AG09319 (cell line): ENCODE measurements around the gene TTC7B.

Experiments
- DNase-seq: peaks from one replicate; pipeline ENCODE4 v3.0.0-alpha.2; 2010; ENCODE audit warnings: low read depth; ENCODE audit errors: extremely low read depth
- CTCF ChIP-seq: IDR thresholded peaks from 2 replicates; pipeline ENCODE4 v1.5.1; 2011; ENCODE audit warnings: low read depth, mild to moderate bottlenecking, inconsistent platforms, low read length, moderate library complexity

TTC7B gene

GRCh38 chr14:90508036-90508435 lies 308.2 kb downstream of the TTC7B start:
- DNase-seq: no peak
- TF ChIP-seq CTCF: no peak

- TF ChIP-seq CTCF: no peak
- DNase-seq: no peak
Observed at GRCh38 chr14:90507428-90507827, 308.8 kb downstream of the TTC7B start.

- no peak for TF ChIP-seq CTCF
Observed at GRCh38 chr14:90506748-90507147, 309.5 kb downstream of the TTC7B start.

GRCh38 chr14:90505531-90505930 lies 310.7 kb downstream of the TTC7B start:
- no peak for TF ChIP-seq CTCF
- no peak for DNase-seq

More at GRCh38 chr14:90506748-90507147, 309.5 kb downstream of the TTC7B start:
- no peak for DNase-seq

GRCh38 chr14:90504643-90505042 lies 311.6 kb downstream of the TTC7B start:
- TF ChIP-seq CTCF: no peak
- no peak for DNase-seq

- DNase-seq: no peak
Observed at GRCh38 chr14:90503582-90503981, 312.6 kb downstream of the TTC7B start.

GRCh38 chr14:90502760-90503159 lies 313.5 kb downstream of the TTC7B start:
- TF ChIP-seq CTCF: no peak
- DNase-seq: no peak

More at GRCh38 chr14:90503582-90503981, 312.6 kb downstream of the TTC7B start:
- TF ChIP-seq CTCF: no peak
